Measurements from ENCODE around the gene TBC1D13. TPM values are rescaled to one million over a fixed set of nuclear protein-coding genes. Genes with fewer than 3 reads are reported as not detected.

Gene TBC1D13
- total and polyA plus RNA-seq, 2 experiments from 2014 or later: 8.3 to 19.4 TPM

DNA sequence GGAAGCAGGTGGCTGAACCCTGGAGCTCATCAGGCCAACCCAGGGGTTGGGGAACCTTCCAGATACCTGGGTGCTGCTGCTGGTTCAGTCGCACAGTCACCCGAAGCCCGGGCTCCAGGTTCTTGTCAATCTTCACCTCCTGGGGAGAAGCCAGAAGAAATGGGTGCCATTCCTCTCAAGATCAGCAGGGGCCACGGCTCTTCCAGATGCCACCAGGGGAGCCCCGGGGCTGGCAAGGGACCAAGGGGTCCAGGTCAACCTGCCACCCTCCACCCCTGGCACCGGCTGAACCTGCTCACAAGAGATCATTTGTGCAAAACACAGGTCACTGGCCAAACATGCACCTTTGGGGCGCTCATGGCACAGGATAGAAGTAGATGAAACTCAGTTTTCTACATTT, 37.9 kb downstream of the TBC1D13 start:
- Mint-ChIP-seq H3K4me3 (no peak overlapping the region), H3K27ac (no peak overlapping the region), H3K4me1 (peaks cover 10% of the 10 kb centered on the region), H3K27me3 (ENCODE audit: insufficient read depth, low read depth, poor library complexity) (peaks cover 25% of the 10 kb centered on the region), H3K36me3 (ENCODE audit: low read depth) (peaks cover 73% of the 10 kb centered on the region), H3K9me3 (no peaks in the 10 kb centered on the region; the same call in 2 of the 3 replicates)
- Histone ChIP-seq H4K20me1 (replicated peaks; ENCODE audit: insufficient read depth) (peaks cover 13% of the 10 kb centered on the region), H3K36me3 (ENCODE audit: insufficient read depth) (peaks cover 14% of the 10 kb centered on the region), H3F3A (replicated peaks; ENCODE audit: low read depth) (0 out of 2 replicates have a peak, but pooled peaks cover 5% of the 10 kb centered on the region), H3K27ac (ENCODE audit: low read depth) (no peak overlapping the region), H2AFZ (no peak overlapping the region), H3K4me2 (no peak overlapping the region), H3K4me1 (ENCODE audit: insufficient read depth) (no peaks in the 10 kb centered on the region), H3K79me2 (replicated peaks; ENCODE audit: insufficient read depth) (peaks cover 8% of the 10 kb centered on the region), H3K4me3 (no peak overlapping the region), H3K27me3 (ENCODE audit: insufficient read depth) (no peaks in the 10 kb centered on the region), H3K9me2 (ENCODE audit: insufficient read depth) (no peaks in the 10 kb centered on the region)
- ATAC-seq (no peak), DNase-seq (ENCODE audit: low spot score) (no peak)
- TF ChIP-seq, protein P1, sequence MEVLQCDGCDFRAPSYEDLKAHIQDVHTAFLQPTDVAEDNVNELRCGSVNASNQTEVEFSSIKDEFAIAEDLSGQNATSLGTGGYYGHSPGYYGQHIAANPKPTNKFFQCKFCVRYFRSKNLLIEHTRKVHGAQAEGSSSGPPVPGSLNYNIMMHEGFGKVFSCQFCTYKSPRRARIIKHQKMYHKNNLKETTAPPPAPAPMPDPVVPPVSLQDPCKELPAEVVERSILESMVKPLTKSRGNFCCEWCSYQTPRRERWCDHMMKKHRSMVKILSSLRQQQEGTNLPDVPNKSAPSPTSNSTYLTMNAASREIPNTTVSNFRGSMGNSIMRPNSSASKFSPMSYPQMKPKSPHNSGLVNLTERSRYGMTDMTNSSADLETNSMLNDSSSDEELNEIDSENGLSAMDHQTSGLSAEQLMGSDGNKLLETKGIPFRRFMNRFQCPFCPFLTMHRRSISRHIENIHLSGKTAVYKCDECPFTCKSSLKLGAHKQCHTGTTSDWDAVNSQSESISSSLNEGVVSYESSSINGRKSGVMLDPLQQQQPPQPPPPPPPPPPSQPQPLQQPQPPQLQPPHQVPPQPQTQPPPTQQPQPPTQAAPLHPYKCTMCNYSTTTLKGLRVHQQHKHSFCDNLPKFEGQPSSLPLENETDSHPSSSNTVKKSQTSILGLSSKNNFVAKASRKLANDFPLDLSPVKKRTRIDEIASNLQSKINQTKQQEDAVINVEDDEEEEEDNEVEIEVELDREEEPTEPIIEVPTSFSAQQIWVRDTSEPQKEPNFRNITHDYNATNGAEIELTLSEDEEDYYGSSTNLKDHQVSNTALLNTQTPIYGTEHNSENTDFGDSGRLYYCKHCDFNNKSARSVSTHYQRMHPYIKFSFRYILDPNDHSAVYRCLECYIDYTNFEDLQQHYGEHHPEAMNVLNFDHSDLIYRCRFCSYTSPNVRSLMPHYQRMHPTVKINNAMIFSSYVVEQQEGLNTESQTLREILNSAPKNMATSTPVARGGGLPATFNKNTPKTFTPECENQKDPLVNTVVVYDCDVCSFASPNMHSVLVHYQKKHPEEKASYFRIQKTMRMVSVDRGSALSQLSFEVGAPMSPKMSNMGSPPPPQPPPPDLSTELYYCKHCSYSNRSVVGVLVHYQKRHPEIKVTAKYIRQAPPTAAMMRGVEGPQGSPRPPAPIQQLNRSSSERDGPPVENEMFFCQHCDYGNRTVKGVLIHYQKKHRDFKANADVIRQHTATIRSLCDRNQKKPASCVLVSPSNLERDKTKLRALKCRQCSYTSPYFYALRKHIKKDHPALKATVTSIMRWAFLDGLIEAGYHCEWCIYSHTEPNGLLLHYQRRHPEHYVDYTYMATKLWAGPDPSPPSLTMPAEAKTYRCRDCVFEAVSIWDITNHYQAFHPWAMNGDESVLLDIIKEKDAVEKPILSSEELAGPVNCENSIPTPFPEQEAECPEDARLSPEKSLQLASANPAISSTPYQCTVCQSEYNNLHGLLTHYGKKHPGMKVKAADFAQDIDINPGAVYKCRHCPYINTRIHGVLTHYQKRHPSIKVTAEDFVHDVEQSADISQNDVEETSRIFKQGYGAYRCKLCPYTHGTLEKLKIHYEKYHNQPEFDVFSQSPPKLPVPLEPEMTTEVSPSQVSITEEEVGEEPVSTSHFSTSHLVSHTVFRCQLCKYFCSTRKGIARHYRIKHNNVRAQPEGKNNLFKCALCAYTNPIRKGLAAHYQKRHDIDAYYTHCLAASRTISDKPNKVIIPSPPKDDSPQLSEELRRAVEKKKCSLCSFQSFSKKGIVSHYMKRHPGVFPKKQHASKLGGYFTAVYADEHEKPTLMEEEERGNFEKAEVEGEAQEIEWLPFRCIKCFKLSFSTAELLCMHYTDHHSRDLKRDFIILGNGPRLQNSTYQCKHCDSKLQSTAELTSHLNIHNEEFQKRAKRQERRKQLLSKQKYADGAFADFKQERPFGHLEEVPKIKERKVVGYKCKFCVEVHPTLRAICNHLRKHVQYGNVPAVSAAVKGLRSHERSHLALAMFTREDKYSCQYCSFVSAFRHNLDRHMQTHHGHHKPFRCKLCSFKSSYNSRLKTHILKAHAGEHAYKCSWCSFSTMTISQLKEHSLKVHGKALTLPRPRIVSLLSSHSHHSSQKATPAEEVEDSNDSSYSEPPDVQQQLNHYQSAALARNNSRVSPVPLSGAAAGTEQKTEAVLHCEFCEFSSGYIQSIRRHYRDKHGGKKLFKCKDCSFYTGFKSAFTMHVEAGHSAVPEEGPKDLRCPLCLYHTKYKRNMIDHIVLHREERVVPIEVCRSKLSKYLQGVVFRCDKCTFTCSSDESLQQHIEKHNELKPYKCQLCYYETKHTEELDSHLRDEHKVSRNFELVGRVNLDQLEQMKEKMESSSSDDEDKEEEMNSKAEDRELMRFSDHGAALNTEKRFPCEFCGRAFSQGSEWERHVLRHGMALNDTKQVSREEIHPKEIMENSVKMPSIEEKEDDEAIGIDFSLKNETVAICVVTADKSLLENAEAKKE (CRISPR knock-in tag; IDR thresholded peaks at IDR 0.05): no peak
- no peak for TF ChIP-seq ZNF114 (CRISPR knock-in tag; IDR thresholded peaks at IDR 0.05)
- no peak for TF ChIP-seq POLR2AphosphoS5 (IDR thresholded peaks at IDR 0.05; ENCODE audit: low read depth)
- no peak for TF ChIP-seq EZH2 (IDR thresholded peaks at IDR 0.05; ENCODE audit: low read depth, unreplicated experiment)
- no peak for TF ChIP-seq JUNB (IDR thresholded peaks at IDR 0.05; ENCODE audit: unreplicated experiment)
- TF ChIP-seq, protein P2, sequence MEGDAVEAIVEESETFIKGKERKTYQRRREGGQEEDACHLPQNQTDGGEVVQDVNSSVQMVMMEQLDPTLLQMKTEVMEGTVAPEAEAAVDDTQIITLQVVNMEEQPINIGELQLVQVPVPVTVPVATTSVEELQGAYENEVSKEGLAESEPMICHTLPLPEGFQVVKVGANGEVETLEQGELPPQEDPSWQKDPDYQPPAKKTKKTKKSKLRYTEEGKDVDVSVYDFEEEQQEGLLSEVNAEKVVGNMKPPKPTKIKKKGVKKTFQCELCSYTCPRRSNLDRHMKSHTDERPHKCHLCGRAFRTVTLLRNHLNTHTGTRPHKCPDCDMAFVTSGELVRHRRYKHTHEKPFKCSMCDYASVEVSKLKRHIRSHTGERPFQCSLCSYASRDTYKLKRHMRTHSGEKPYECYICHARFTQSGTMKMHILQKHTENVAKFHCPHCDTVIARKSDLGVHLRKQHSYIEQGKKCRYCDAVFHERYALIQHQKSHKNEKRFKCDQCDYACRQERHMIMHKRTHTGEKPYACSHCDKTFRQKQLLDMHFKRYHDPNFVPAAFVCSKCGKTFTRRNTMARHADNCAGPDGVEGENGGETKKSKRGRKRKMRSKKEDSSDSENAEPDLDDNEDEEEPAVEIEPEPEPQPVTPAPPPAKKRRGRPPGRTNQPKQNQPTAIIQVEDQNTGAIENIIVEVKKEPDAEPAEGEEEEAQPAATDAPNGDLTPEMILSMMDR (conservative IDR thresholded peaks at IDR 0.05; ENCODE audit: low read depth in 2 of 2): no peak
- TF ChIP-seq, protein P3, sequence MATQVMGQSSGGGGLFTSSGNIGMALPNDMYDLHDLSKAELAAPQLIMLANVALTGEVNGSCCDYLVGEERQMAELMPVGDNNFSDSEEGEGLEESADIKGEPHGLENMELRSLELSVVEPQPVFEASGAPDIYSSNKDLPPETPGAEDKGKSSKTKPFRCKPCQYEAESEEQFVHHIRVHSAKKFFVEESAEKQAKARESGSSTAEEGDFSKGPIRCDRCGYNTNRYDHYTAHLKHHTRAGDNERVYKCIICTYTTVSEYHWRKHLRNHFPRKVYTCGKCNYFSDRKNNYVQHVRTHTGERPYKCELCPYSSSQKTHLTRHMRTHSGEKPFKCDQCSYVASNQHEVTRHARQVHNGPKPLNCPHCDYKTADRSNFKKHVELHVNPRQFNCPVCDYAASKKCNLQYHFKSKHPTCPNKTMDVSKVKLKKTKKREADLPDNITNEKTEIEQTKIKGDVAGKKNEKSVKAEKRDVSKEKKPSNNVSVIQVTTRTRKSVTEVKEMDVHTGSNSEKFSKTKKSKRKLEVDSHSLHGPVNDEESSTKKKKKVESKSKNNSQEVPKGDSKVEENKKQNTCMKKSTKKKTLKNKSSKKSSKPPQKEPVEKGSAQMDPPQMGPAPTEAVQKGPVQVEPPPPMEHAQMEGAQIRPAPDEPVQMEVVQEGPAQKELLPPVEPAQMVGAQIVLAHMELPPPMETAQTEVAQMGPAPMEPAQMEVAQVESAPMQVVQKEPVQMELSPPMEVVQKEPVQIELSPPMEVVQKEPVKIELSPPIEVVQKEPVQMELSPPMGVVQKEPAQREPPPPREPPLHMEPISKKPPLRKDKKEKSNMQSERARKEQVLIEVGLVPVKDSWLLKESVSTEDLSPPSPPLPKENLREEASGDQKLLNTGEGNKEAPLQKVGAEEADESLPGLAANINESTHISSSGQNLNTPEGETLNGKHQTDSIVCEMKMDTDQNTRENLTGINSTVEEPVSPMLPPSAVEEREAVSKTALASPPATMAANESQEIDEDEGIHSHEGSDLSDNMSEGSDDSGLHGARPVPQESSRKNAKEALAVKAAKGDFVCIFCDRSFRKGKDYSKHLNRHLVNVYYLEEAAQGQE (IDR thresholded peaks at IDR 0.05; ENCODE audit: unreplicated experiment): no peak
- TF ChIP-seq, protein P4, sequence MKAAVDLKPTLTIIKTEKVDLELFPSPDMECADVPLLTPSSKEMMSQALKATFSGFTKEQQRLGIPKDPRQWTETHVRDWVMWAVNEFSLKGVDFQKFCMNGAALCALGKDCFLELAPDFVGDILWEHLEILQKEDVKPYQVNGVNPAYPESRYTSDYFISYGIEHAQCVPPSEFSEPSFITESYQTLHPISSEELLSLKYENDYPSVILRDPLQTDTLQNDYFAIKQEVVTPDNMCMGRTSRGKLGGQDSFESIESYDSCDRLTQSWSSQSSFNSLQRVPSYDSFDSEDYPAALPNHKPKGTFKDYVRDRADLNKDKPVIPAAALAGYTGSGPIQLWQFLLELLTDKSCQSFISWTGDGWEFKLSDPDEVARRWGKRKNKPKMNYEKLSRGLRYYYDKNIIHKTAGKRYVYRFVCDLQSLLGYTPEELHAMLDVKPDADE (IDR thresholded peaks at IDR 0.05): no peak
- no peak for TF ChIP-seq NANOG (IDR thresholded peaks at IDR 0.05; ENCODE audit: borderline replicate concordance)
